ENCODE measurements around the gene TUBA4A. TPM values are rescaled to one million over a fixed set of nuclear protein-coding genes. Genes with fewer than 3 reads are reported as not detected.

TUBA4A gene
- total and polyA plus RNA-seq, 2 of the 8 experiments (the other 6 are each of a cell fraction or from before 2014, with no cell fraction given), result 67.3 to 172 TPM

- TF ChIP-seq CHD7 (IDR thresholded peaks at IDR 0.05; ENCODE audit: insufficient replicate concordance, low read length) (no peak), CBX8 (IDR thresholded peaks at IDR 0.05; ENCODE audit: borderline replicate concordance, low read depth, low read length) (no peak), FOSL1 (IDR thresholded peaks at IDR 0.05; ENCODE audit: insufficient read depth, low read depth, low read length) (no peak), CBX5 (IDR thresholded peaks at IDR 0.05; ENCODE audit: low read depth, low read length) (no peak), HDAC6 (IDR thresholded peaks at IDR 0.05; ENCODE audit: low read depth, low read length) (no peak), JUN (IDR thresholded peaks at IDR 0.05; ENCODE audit: low read depth, low read length) (no peak), CHD2 (IDR thresholded peaks at IDR 0.05; ENCODE audit: low read length) (no peak), POLR2AphosphoS5 (IDR thresholded peaks at IDR 0.05; ENCODE audit: low read depth, low read length) (peak; percentile 62), HDAC2 (IDR thresholded peaks at IDR 0.05; ENCODE audit: borderline replicate concordance in 1 of 2, low read depth in 2 of 2, low read length in 2 of 2) (peak in 1 of 2 experiments; percentile 27; a peak in 1 of 4 replicates), EGR1 (IDR thresholded peaks at IDR 0.05; ENCODE audit: borderline replicate concordance, low read depth, low read length) (no peak)
Observed at GRCh38 chr2:219253753-219254589, at the start of gene TUBA4A (continued).

Measured in H1 (cell line).